Measurements from ENCODE around the gene PRAMEF15. TPM values are rescaled to one million over a fixed set of nuclear protein-coding genes. Genes with fewer than 3 reads are reported as not detected.
A peak's percentile ranks its signal among the peaks of the same experiment; 100 is the strongest.
"Not testable (repeated sequence)": the region's sequence is repeated elsewhere in the genome, so short reads cannot be mapped to it uniquely, and the experiment has no call there.

Gene PRAMEF15
- total RNA-seq (2014; rRNA removed; shearing (Covaris generic); ENCODE audit: low replicate concordance) = not detected in 2 replicates

- H3K4me3 ChIP-seq, DNase-seq, H3K36me3 ChIP-seq, H3K9me3 ChIP-seq, H3K27me3 ChIP-seq: not testable (repeated sequence)
Observed at GRCh38 chr1:13315281-13315680, at the start of gene PRAMEF15. Gene PRAMEF15, plus strand, starts transcription at chr1:13315581. Its CDS starts 2,827 bp downstream, at chr1:13318408.

- H3K4me3 ChIP-seq, DNase-seq, H3K36me3 ChIP-seq, H3K27me3 ChIP-seq, H3K9me3 ChIP-seq: not testable (repeated sequence)
Observed at GRCh38 chr1:13277016-13277415, 38.4 kb upstream of the PRAMEF15 start.

GRCh38 chr1:13279617-13280016 lies 35.8 kb upstream of the PRAMEF15 start:
- not testable (repeated sequence) for H3K27me3 ChIP-seq, H3K36me3 ChIP-seq, DNase-seq, H3K4me3 ChIP-seq, H3K9me3 ChIP-seq

GRCh38 chr1:13285037-13285436 lies 30.3 kb upstream of the PRAMEF15 start, which contains the start of gene PRAMEF8:
Gene PRAMEF8, minus strand, starts transcription at chr1:13285137. Its CDS starts 1,046 bp downstream, at chr1:13284091.
- H3K4me3 ChIP-seq, H3K27me3 ChIP-seq, H3K36me3 ChIP-seq, H3K9me3 ChIP-seq, DNase-seq: not testable (repeated sequence)

- H3K27me3 ChIP-seq, H3K4me3 ChIP-seq, H3K36me3 ChIP-seq, H3K9me3 ChIP-seq, DNase-seq: not testable (repeated sequence)
Observed at GRCh38 chr1:13289030-13289429, 26.4 kb upstream of the PRAMEF15 start.

- H3K36me3 ChIP-seq = not testable (repeated sequence)
Observed at GRCh38 chr1:13297216-13297931, 18.0 kb upstream of the PRAMEF15 start.

GRCh38 chr1:13298699-13299098 lies 16.7 kb upstream of the PRAMEF15 start:
- not testable (repeated sequence) for H3K9me3 ChIP-seq, H3K4me3 ChIP-seq, H3K36me3 ChIP-seq, DNase-seq, H3K27me3 ChIP-seq

More at GRCh38 chr1:13297216-13297931, 18.0 kb upstream of the PRAMEF15 start:
- not testable (repeated sequence) for H3K27me3 ChIP-seq, H3K9me3 ChIP-seq, DNase-seq, H3K4me3 ChIP-seq

GRCh38 chr1:13302197-13302596 lies 13.2 kb upstream of the PRAMEF15 start:
- H3K36me3 ChIP-seq, H3K9me3 ChIP-seq: not testable (repeated sequence)

GRCh38 chr1:13303239-13303638 lies 12.1 kb upstream of the PRAMEF15 start, which contains the start of gene PRAMEF33:
Gene PRAMEF33, plus strand, starts transcription at chr1:13303539. Its CDS starts 2,416 bp downstream, at chr1:13305955.
- not testable (repeated sequence) for H3K9me3 ChIP-seq, H3K4me3 ChIP-seq, DNase-seq, H3K36me3 ChIP-seq, H3K27me3 ChIP-seq

More at GRCh38 chr1:13302197-13302596, 13.2 kb upstream of the PRAMEF15 start:
- H3K27me3 ChIP-seq, DNase-seq, H3K4me3 ChIP-seq: not testable (repeated sequence)

- H3K4me3 ChIP-seq, H3K27me3 ChIP-seq, H3K9me3 ChIP-seq, H3K36me3 ChIP-seq, DNase-seq: not testable (repeated sequence)
Observed at GRCh38 chr1:13342496-13342895, 27.1 kb downstream of the PRAMEF15 start.

GRCh38 chr1:13347034-13347433 lies 31.7 kb downstream of the PRAMEF15 start, which contains the start of gene PRAMEF14:
Gene PRAMEF14, minus strand, starts transcription at chr1:13347134. Its CDS starts 1,820 bp downstream, at chr1:13345314.
- not testable (repeated sequence) for H3K4me3 ChIP-seq, H3K27me3 ChIP-seq, H3K36me3 ChIP-seq, DNase-seq, H3K9me3 ChIP-seq

GRCh38 chr1:13353476-13353875 lies 38.1 kb downstream of the PRAMEF15 start:
- H3K4me3 ChIP-seq, H3K9me3 ChIP-seq, H3K36me3 ChIP-seq, H3K27me3 ChIP-seq: not testable (repeated sequence)
- DNase-seq = peak; percentile 4

GRCh38 chr1:13354475-13354874 lies 39.1 kb downstream of the PRAMEF15 start:
- not testable (repeated sequence) for DNase-seq, H3K27me3 ChIP-seq, H3K4me3 ChIP-seq, H3K9me3 ChIP-seq, H3K36me3 ChIP-seq

- H3K9me3 ChIP-seq, H3K27me3 ChIP-seq, H3K36me3 ChIP-seq, H3K4me3 ChIP-seq: not testable (repeated sequence)
- peak; percentile 5 for DNase-seq
Observed at GRCh38 chr1:13356774-13357173, 41.4 kb downstream of the PRAMEF15 start.

- DNase-seq, H3K4me3 ChIP-seq, H3K27me3 ChIP-seq, H3K9me3 ChIP-seq, H3K36me3 ChIP-seq: not testable (repeated sequence)
Observed at GRCh38 chr1:13362364-13362763, 47.0 kb downstream of the PRAMEF15 start.

- H3K36me3 ChIP-seq, DNase-seq, H3K4me3 ChIP-seq, H3K9me3 ChIP-seq, H3K27me3 ChIP-seq: not testable (repeated sequence)
Observed at GRCh38 chr1:13364928-13365327, 49.5 kb downstream of the PRAMEF15 start.

- not testable (repeated sequence) for DNase-seq, H3K9me3 ChIP-seq, H3K36me3 ChIP-seq, H3K4me3 ChIP-seq, H3K27me3 ChIP-seq
Observed at GRCh38 chr1:13366536-13366935, 51.2 kb downstream of the PRAMEF15 start.

- not testable (repeated sequence) for H3K27me3 ChIP-seq, H3K9me3 ChIP-seq, H3K4me3 ChIP-seq, H3K36me3 ChIP-seq
- DNase-seq = peak; percentile 7
Observed at GRCh38 chr1:13368544-13368943, 53.2 kb downstream of the PRAMEF15 start.

Measured in MG63 (cell line).